Naive B cell (primary cell): ENCODE data around the gene RNF220. TPM values are rescaled to one million over a fixed set of nuclear protein-coding genes. Genes with fewer than 3 reads are reported as not detected.

Experiments used
- ATAC-seq, 2 donors: fragments of 150-1000 bp; cut with Tn5 transposase; 2 replicates each; pipeline ENCODE4 v1.10.0; 2021; ENCODE audit warnings: low read depth in 2 of 2, mild to moderate bottlenecking in 2 of 2, moderate library complexity in 2 of 2
- DNase-seq: peaks from one replicate; pipeline ENCODE4 v3.0.0; 2022
- H3K27ac Mint-ChIP-seq, 6 donors: one replicate each; pipeline ENCODE4 v1.8.0; 2020 to 2022; ENCODE audit warnings: mild to moderate bottlenecking in 6 of 6, mixed read lengths in 6 of 6, moderate library complexity in 5 of 6, inconsistent platforms in 2 of 6
- H3K27me3 Mint-ChIP-seq, 3 donors: one replicate each; pipeline ENCODE4 v1.8.0; 2021 to 2022; ENCODE audit warnings: mixed read lengths in 3 of 3, mild to moderate bottlenecking in 1 of 3
- H3K36me3 Mint-ChIP-seq, 2 donors: one replicate each; pipeline ENCODE4 v1.8.0; 2020 to 2022; ENCODE audit warnings: mixed read lengths in 2 of 2, inconsistent platforms in 1 of 2, mild to moderate bottlenecking in 1 of 2
- H3K4me1 Mint-ChIP-seq, 3 donors: one replicate each; pipeline ENCODE4 v1.8.0; 2020 to 2022; ENCODE audit warnings: mixed read lengths in 3 of 3, inconsistent platforms in 1 of 3, mild to moderate bottlenecking in 1 of 3, moderate library complexity in 1 of 3
- H3K4me3 Mint-ChIP-seq, 8 donors: one replicate each; pipeline ENCODE4 v1.8.0; 2020 to 2022; ENCODE audit warnings: mild to moderate bottlenecking in 8 of 8, mixed read lengths in 8 of 8, moderate library complexity in 8 of 8, inconsistent platforms in 2 of 8
- H3K9me3 Mint-ChIP-seq, 7 donors: one replicate each; pipeline ENCODE4 v1.8.0; 2020 to 2022; ENCODE audit warnings: mixed read lengths in 7 of 7, mild to moderate bottlenecking in 5 of 7, inconsistent platforms in 2 of 7, moderate library complexity in 1 of 7
- polyA plus RNA-seq, 6 donors: library from polyadenylated mRNA; unstranded; fragments of 300-500 nt; fragmentation: Illumina TruSeq; gene quantifications; one replicate each; pipeline ENCODE4 v1.2.3, GENCODE V29; 2021; ENCODE audit warnings: low read depth in 6 of 6

The RNF220 gene
- polyA plus RNA-seq, 6 donors from 2014 or later: 75.3 to 117 (median 82.4) TPM

DNA sequence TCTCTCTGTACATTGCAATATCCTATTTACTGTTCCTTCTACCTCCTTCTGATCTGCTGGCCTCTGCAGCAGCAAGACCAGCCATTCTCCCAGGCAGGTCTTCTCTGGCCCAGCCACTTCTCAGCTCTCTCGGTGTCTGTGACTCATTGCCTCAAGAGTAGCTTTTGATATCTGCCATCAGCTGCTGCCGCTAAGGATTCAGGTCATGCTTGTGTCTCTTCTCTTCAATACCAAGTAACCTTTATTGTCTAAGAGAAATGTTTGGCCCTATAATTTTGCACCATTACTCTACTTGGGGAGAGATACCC lies 167.5 kb downstream of the RNF220 start:
- H3K4me3 Mint-ChIP-seq: no peak overlapping the region
- H3K27me3 Mint-ChIP-seq: peaks cover 8 to 36% (median 25%) of the 10 kb centered on the region in 3 donors
- H3K4me1 Mint-ChIP-seq: no peaks in the 10 kb centered on the region
- DNase-seq (no peak), ATAC-seq (no peak)
- H3K27ac Mint-ChIP-seq: no peak overlapping the region
- H3K9me3 Mint-ChIP-seq: no peaks in the 10 kb centered on the region
- H3K36me3 Mint-ChIP-seq: no peaks in the 10 kb centered on the region

DNA sequence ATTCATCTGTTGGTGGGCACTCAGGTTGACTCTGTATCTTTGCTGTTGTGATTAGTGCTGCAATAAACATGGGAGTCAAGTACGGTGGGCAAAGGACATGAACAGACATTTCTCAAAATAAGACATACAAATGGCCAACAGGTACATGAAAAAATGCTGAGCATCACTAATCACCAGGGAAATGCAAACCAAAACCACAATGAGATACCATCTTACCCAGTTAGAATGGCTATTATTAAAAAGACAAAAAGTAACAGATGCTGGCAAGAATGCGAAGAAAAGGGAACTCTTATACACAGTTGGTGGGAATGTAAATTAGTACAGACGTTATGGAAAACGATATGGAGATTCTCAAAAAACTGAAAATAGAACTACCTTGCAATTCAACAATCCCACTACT lies 170.3 kb downstream of the RNF220 start:
- H3K36me3 Mint-ChIP-seq: no peaks in the 10 kb centered on the region
- H3K27ac Mint-ChIP-seq: no peak overlapping the region
- no peak overlapping the region for H3K4me3 Mint-ChIP-seq
- ATAC-seq (no peak), DNase-seq (no peak)
- H3K9me3 Mint-ChIP-seq: no peaks in the 10 kb centered on the region
- no peaks in the 10 kb centered on the region for H3K4me1 Mint-ChIP-seq
- peaks cover 4 to 26% (median 20%) of the 10 kb centered on the region in 3 donors for H3K27me3 Mint-ChIP-seq

DNA sequence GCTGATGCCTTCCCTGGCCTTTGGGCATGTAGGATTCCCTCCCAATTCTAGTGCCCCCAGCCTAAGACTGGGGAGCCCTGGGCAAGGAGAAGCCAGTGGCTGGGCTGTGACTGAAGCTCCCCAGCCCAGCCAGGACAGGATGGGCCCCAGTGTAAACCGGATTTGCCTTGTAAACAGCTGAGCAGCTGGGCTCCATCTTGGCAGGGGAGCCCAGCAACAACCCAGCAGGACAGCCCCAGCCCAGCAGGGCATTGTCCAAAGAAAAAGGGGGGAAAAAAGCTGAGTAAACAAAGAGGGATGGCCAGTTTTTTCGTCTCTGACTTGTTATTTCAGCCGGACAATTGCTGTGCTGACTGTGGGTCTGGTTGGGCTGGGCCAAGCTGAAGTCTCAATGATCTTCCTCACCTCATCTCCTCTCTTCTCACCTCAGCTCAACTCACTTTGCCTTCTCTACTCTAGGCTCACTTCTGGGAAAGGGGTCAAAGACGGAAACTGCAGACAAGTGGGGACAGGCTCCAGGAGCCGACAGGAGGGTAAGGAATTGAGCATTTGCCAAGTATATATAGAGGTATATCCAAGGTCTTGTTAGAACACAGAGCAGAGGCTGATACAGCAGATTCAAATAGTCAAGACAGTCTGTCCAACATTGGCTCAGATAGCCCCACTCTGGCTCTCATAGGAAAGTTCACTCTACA lies 171.5 kb downstream of the RNF220 start:
- Mint-ChIP-seq H3K36me3 (no peaks in the 10 kb centered on the region), H3K4me1 (no peaks in the 10 kb centered on the region), H3K9me3 (no peaks in the 10 kb centered on the region), H3K27me3 (peaks cover 4 to 32% (median 26%) of the 10 kb centered on the region in 3 donors), H3K27ac (peak overlapping the region in 1 of 6 donors; percentile 16), H3K4me3 (no peak overlapping the region)
- DNase-seq (no peak), ATAC-seq (no peak)

DNA sequence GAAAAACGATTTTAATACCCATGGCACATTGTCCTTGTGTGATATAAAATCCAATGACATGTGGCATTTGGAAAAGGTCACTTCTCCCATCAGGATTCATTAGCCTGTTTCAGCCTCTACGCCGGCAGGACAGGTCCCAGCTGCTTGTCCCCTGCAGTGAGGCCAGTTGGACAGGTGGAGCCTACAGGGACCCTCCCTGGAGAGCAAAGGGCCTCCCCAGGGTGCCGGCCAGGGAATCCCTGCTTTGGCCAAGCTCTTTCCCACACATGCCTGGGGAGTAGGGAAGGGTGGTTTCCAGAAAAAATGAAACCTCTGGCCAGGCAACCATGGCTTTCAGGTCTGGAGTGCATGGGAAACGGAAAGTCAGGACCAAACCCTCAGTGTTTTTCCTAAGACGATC lies 176.2 kb downstream of the RNF220 start:
- peak overlapping the region in 1 of 6 donors; percentile 48 for H3K27ac Mint-ChIP-seq
- H3K4me3 Mint-ChIP-seq: no peak overlapping the region
- ATAC-seq (no peak), DNase-seq (no peak)
- H3K9me3 Mint-ChIP-seq: no peaks in the 10 kb centered on the region
- H3K36me3 Mint-ChIP-seq: no peaks in the 10 kb centered on the region
- H3K4me1 Mint-ChIP-seq: no peaks in the 10 kb centered on the region
- H3K27me3 Mint-ChIP-seq: peaks cover 4 to 24% (median 23%) of the 10 kb centered on the region in 3 donors

DNA sequence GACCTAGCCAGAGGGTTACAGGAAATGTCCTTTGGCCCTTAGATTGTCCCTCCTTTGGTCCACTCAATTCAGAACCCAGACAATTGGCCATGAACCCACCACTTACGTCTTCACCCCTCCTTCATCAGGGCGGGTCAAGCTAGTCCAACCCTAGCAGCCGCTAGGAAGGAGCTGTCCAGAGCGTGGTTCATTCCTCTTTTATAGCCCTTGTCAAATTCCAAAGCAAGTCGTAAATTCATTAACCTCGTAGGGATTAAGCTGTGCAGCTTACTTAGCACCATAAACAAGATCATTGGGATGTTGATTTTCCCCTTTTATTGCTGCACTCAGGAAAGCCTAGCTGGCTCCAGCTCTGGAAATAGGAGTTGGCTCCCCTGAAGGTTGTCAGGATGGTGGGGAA lies 179.1 kb downstream of the RNF220 start:
- H3K4me3 Mint-ChIP-seq: no peak overlapping the region
- no peaks in the 10 kb centered on the region for H3K9me3 Mint-ChIP-seq
- DNase-seq (no peak), ATAC-seq (no peak)
- no peaks in the 10 kb centered on the region for H3K36me3 Mint-ChIP-seq
- H3K27ac Mint-ChIP-seq: no peak overlapping the region
- no peaks in the 10 kb centered on the region for H3K4me1 Mint-ChIP-seq
- H3K27me3 Mint-ChIP-seq: peaks cover 4 to 13% (median 12%) of the 10 kb centered on the region in 3 donors

DNA sequence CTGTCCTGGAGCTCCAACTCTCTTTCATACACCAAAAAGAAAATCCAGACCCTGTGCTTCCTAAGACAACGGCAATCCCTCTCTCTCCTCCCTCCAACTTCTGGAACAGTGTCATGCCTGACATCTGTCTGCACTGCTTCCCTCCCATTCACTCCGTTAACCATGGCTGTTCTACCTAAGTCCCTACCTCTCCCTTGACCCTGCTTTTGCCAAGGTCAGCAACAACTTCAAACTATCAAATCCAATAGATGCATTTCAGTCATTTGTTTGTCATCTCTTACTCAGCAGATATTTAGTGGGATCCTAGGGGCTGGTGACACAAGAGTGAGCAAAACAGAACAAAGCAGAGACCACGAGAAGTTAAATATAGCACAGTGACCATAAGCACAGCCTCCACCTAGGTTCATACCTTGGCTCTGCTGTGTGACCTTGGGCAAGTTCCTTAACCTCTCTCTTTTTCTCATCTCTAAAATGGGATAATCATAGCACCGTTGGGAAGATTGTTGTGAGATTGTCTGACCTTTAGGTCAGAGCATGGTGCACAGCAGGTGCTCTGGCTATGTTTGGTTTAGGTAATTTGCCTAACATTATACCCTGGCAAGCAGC lies 180.4 kb downstream of the RNF220 start:
- peaks cover 4 to 12% (median 9%) of the 10 kb centered on the region in 3 donors for H3K27me3 Mint-ChIP-seq
- no peak overlapping the region for H3K4me3 Mint-ChIP-seq
- ATAC-seq: no peak
- no peaks in the 10 kb centered on the region for H3K9me3 Mint-ChIP-seq
- H3K27ac Mint-ChIP-seq: no peak overlapping the region
- H3K4me1 Mint-ChIP-seq: no peaks in the 10 kb centered on the region
- H3K36me3 Mint-ChIP-seq: no peaks in the 10 kb centered on the region
- no peak for DNase-seq

DNA sequence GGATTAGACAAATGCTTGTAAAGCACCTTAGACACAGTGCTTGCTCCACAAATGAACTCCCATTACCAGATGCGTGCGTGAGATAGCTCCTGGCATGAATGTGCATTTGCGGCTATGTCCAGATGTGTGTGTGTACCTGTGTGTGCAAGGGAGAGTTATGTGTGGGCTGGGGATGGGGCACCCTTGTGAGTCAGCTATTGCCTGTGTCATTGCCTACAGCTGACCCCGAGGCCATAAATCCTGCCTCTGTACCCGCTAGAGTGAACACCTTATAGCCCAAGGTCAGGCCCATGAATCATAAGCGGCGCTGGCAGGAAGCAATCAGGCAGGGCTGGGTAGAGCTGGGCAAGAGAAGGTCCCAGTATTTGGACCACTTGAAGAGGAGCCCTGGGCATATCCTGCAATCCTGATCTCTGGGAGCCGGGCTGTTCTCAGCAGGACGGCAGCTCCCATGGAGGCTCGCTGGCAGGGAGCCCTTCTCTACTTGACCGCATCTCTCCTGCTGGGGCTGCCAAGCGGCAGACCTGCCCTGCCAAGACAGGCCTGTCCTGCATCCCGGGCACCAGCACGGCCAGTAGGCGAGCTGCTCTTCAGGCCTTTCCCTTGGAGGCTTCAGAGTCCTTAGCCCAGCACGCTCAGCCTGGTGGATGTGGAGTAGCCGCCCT lies 182.9 kb downstream of the RNF220 start:
- Mint-ChIP-seq H3K27me3 (no peaks in the 10 kb centered on the region), H3K27ac (no peak overlapping the region), H3K36me3 (no peaks in the 10 kb centered on the region), H3K9me3 (no peaks in the 10 kb centered on the region), H3K4me3 (no peak overlapping the region), H3K4me1 (no peaks in the 10 kb centered on the region)
- ATAC-seq: no peak
- DNase-seq: no peak

DNA sequence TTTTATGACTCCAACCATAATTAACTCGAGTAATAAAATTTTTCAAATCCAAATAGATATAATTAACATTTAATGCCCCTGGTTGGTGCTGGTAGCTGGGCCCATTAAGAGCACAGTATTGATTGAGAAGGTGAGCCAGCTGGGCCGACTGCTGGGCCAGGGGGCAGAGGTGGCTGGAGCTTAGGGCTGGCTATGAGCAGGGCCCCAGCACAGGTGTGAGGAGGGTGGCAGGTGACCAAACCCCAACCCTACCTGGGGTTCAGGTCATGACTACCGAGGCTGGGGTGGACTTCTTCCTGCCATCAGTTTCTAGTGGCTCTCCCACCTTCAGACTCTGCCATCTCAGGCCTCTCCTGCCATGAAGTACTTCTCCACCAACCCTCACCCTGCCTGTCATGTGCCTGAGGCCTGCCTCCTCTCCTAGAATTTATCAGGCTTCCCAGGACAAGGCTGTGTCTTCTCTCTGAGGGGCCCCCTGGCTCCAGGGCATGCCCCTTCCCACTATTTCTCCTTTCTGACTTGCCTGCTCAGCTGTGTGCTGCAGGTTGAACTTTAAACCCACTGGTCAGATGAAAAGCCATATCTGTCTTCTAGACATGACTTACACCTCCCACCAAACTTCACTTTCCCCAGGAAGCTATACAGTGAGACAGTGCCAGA lies 183.6 kb downstream of the RNF220 start:
- ATAC-seq (no peak), DNase-seq (no peak)
- Mint-ChIP-seq H3K4me3 (no peak overlapping the region), H3K9me3 (no peaks in the 10 kb centered on the region), H3K4me1 (no peaks in the 10 kb centered on the region), H3K36me3 (no peaks in the 10 kb centered on the region), H3K27ac (peak overlapping the region in 1 of 6 donors; percentile 19), H3K27me3 (no peaks in the 10 kb centered on the region)

DNA sequence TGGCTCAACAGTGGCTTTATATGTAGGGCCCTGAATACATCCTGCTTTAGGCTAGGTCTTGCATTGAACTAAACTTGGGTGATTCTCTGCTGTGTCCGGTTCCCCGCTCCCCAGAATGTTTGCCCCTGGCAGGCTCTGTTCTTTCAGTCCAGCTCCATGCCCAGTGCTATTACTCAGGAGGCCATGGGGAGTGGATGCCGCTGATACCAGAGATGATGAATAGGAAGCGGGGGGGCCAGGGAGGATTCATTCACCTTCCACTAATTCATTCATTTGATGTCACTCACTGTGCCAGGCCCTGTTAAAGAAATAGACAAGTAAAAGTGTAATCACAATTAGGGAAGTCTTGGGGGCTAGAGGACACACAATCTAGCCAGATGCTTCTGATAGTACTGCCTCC lies 185.4 kb downstream of the RNF220 start:
- Mint-ChIP-seq H3K27ac (no peak overlapping the region), H3K4me1 (no peaks in the 10 kb centered on the region), H3K27me3 (no peaks in the 10 kb centered on the region), H3K9me3 (no peaks in the 10 kb centered on the region), H3K36me3 (no peaks in the 10 kb centered on the region), H3K4me3 (no peak overlapping the region)
- DNase-seq (no peak), ATAC-seq (no peak)

DNA sequence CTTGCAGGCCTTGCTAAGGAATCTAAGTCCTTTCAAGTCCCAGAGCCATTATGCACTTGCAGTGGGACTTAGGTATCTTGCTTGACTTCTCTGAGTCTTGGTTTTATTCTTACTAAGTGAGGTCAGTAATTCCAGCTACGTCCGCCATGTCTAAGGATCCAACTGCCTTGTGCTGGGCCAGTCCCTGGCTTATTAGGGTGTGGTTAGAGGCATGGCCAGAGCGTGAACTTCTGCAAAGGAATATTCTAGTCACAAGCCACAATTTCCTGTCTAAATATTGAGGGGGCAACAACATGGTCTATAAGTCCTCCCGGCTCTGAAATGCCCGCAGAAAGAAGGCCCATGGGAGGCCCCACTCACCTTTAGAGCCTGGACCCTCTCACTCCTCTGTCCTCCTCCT lies 186.3 kb downstream of the RNF220 start:
- Mint-ChIP-seq H3K36me3 (no peaks in the 10 kb centered on the region), H3K9me3 (no peaks in the 10 kb centered on the region), H3K27me3 (peaks cover 0 to 5% (median 0%) of the 10 kb centered on the region in 3 donors), H3K4me1 (no peaks in the 10 kb centered on the region), H3K27ac (peak overlapping the region in 1 of 6 donors; percentile 26), H3K4me3 (peak overlapping the region in 1 of 8 donors; percentile 31)
- no peak for DNase-seq
- no peak for ATAC-seq

DNA sequence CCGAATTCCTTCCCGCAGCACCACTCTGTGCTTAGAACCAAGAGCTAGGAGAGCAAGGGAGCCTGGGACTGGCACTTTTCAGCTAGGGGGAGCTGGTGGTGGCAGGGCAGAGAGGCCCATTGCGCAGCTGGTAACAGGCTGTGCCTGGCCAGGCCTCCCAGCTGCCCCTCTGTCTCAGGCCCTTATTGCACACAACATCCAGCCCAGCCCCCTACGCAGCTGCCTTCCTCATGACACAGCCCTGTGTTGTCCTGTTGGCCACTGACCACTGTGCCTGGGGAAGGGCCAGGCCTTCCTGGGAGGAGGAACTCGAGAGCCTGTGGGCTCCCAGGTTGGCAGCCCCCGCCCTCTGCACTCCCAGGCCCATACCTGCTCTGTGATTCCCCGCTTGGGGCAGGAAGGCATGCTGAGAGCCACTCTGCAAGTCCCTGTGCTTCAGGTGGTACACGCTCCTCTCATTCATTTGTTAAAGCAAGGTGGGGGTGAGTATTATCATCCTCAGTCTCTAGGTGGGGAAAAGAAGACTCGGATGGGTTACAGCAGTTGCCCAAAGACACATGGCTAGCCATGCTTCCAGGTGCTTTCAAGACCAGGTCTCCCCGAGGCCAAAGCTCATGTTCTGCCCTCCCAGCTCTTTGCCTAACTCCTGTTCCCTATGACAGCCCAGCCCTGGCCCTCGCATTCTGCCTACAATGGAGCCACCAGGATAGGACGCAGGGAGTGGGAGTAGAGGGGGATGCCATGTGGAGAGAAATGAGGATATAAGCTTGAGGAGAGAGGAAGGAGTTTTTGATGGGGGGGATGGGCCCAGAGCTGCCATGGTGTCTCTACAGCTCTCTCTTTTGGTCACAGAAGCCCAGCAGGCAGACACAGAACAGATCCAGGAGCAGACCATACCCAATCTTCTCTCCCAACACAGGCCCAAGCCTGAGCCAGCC lies 187.4 kb downstream of the RNF220 start:
- Mint-ChIP-seq H3K27me3 (peaks cover 0 to 5% (median 3%) of the 10 kb centered on the region in 3 donors), H3K27ac (peak overlapping the region in 2 of 6 donors; percentile 4 to 79), H3K4me3 (peak overlapping the region in 1 of 8 donors; percentile 71), H3K36me3 (no peaks in the 10 kb centered on the region), H3K4me1 (no peaks in the 10 kb centered on the region), H3K9me3 (no peaks in the 10 kb centered on the region)
- ATAC-seq: no peak
- no peak for DNase-seq

DNA sequence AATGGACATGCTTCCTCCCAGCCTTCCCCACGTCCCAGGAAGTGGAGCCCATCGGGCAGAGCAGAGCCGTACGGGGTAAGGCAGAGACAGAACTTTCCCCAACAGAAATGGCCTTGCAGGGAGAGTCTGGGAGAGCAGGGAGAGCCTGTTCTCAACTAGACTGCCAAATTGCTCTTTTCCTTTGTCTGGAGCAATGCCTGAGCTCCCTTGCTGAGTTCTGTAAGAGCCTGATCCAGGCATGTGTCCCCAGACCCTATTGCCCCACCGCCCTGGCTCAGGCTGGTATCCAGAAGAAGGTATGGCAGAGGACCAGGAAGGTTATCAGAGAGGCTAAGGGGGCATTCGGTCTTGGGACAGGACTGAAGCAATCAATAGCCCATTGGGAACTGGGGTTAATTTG lies 189.3 kb downstream of the RNF220 start:
- Mint-ChIP-seq H3K27me3 (peaks cover 0 to 9% (median 5%) of the 10 kb centered on the region in 3 donors), H3K36me3 (no peaks in the 10 kb centered on the region), H3K27ac (no peak overlapping the region)

More for the DNA sequence above, 189.3 kb downstream of the RNF220 start:
- ATAC-seq (no peak), DNase-seq (no peak)
- no peaks in the 10 kb centered on the region for H3K9me3 Mint-ChIP-seq
- no peaks in the 10 kb centered on the region for H3K4me1 Mint-ChIP-seq
- H3K4me3 Mint-ChIP-seq: no peak overlapping the region
